ENCODE data around the gene SOX5.

The SOX5 gene

GRCh38 chr12:23770202-23770938 is 179.1 kb downstream of the SOX5 start:
- POLR2A ChIA-PET: no interaction called here
- DNase-seq (ENCODE audit: extremely low spot score): no peak
- no peak for TF ChIP-seq L3MBTL2 (conservative IDR thresholded peaks at IDR 0.05)
- TF ChIP-seq LEF1 (IDR thresholded peaks at IDR 0.05; ENCODE audit: borderline replicate concordance): no peak
- no peak for TF ChIP-seq FOXM1 (IDR thresholded peaks at IDR 0.05; ENCODE audit: borderline replicate concordance)
- TF ChIP-seq CTBP1 (IDR thresholded peaks at IDR 0.05; ENCODE audit: borderline replicate concordance): no peak
- TF ChIP-seq FOXA1 (IDR thresholded peaks at IDR 0.05): no peak
- TF ChIP-seq SUZ12 (IDR thresholded peaks at IDR 0.05): no peak
- TF ChIP-seq BHLHE40 (IDR thresholded peaks at IDR 0.05; ENCODE audit: borderline replicate concordance): no peak
- TF ChIP-seq PKNOX1 (IDR thresholded peaks at IDR 0.05): no peak
- TF ChIP-seq TARDBP (IDR thresholded peaks at IDR 0.05): no peak
- no peak for TF ChIP-seq ARNT (IDR thresholded peaks at IDR 0.05)
- no peak for TF ChIP-seq ELF4 (IDR thresholded peaks at IDR 0.05)
- no peak for TF ChIP-seq FOXK2 (IDR thresholded peaks at IDR 0.05)
- TF ChIP-seq SP1 (IDR thresholded peaks at IDR 0.05): no peak
- CTCF ChIA-PET: no interaction called here

GRCh38 chr12:23767834-23768233 is 181.6 kb downstream of the SOX5 start:
- CTCF ChIA-PET: no interaction called here
- DNase-seq (ENCODE audit: extremely low spot score): no peak
- POLR2A ChIA-PET: no interaction called here
- no peak for TF ChIP-seq FOXM1 (IDR thresholded peaks at IDR 0.05; ENCODE audit: borderline replicate concordance)
- TF ChIP-seq PKNOX1 (IDR thresholded peaks at IDR 0.05): no peak
- TF ChIP-seq NFRKB (IDR thresholded peaks at IDR 0.05): no peak
- no peak for TF ChIP-seq HDGF (IDR thresholded peaks at IDR 0.05; ENCODE audit: borderline replicate concordance)
- no peak for TF ChIP-seq CTBP1 (IDR thresholded peaks at IDR 0.05; ENCODE audit: borderline replicate concordance)
- no peak for TF ChIP-seq L3MBTL2 (conservative IDR thresholded peaks at IDR 0.05)
- no peak for TF ChIP-seq ZNF384 (IDR thresholded peaks at IDR 0.05)
- TF ChIP-seq ARNT (IDR thresholded peaks at IDR 0.05): no peak
- no peak for TF ChIP-seq SUZ12 (IDR thresholded peaks at IDR 0.05)
- TF ChIP-seq SP1 (IDR thresholded peaks at IDR 0.05): no peak

- DNase-seq (ENCODE audit: extremely low spot score): no peak
- CTCF ChIA-PET: no interaction called here
- POLR2A ChIA-PET: no interaction called here
- no peak for TF ChIP-seq LEF1 (IDR thresholded peaks at IDR 0.05; ENCODE audit: borderline replicate concordance)
- no peak for TF ChIP-seq SP1 (IDR thresholded peaks at IDR 0.05)
- TF ChIP-seq L3MBTL2 (conservative IDR thresholded peaks at IDR 0.05): no peak
- TF ChIP-seq TARDBP (IDR thresholded peaks at IDR 0.05): no peak
Observed at GRCh38 chr12:23763724-23764123, 185.7 kb downstream of the SOX5 start.

GRCh38 chr12:23760495-23760894 is 189.0 kb downstream of the SOX5 start:
- DNase-seq (ENCODE audit: extremely low spot score): no peak
- TF ChIP-seq ZNF384 (IDR thresholded peaks at IDR 0.05): no peak
- ChIA-PET POLR2A (no interaction called here), CTCF (no interaction called here)

- CTCF ChIA-PET: no interaction called here
- no peak for DNase-seq (ENCODE audit: extremely low spot score)
- POLR2A ChIA-PET: no interaction called here
- TF ChIP-seq PKNOX1 (IDR thresholded peaks at IDR 0.05): no peak
- TF ChIP-seq FOXK2 (IDR thresholded peaks at IDR 0.05): no peak
- TF ChIP-seq FOXM1 (IDR thresholded peaks at IDR 0.05; ENCODE audit: borderline replicate concordance): no peak
- TF ChIP-seq TARDBP (IDR thresholded peaks at IDR 0.05): no peak
- TF ChIP-seq HDGF (IDR thresholded peaks at IDR 0.05; ENCODE audit: borderline replicate concordance): no peak
- no peak for TF ChIP-seq SUZ12 (IDR thresholded peaks at IDR 0.05)
- no peak for TF ChIP-seq NFRKB (IDR thresholded peaks at IDR 0.05)
- TF ChIP-seq BHLHE40 (IDR thresholded peaks at IDR 0.05; ENCODE audit: borderline replicate concordance): no peak
- TF ChIP-seq ARNT (IDR thresholded peaks at IDR 0.05): no peak
- no peak for TF ChIP-seq ELF4 (IDR thresholded peaks at IDR 0.05)
- TF ChIP-seq L3MBTL2 (conservative IDR thresholded peaks at IDR 0.05): no peak
- TF ChIP-seq ZNF384 (IDR thresholded peaks at IDR 0.05): no peak
- no peak for TF ChIP-seq FOXA1 (IDR thresholded peaks at IDR 0.05)
- TF ChIP-seq LEF1 (IDR thresholded peaks at IDR 0.05; ENCODE audit: borderline replicate concordance): no peak
- TF ChIP-seq SP1 (IDR thresholded peaks at IDR 0.05): no peak
- TF ChIP-seq CTBP1 (IDR thresholded peaks at IDR 0.05; ENCODE audit: borderline replicate concordance): no peak
Observed at GRCh38 chr12:23758608-23759007, 190.9 kb downstream of the SOX5 start.

- ChIA-PET CTCF (no interaction called here), POLR2A (no interaction called here)
- TF ChIP-seq FOXK2 (IDR thresholded peaks at IDR 0.05): no peak
- TF ChIP-seq BHLHE40 (IDR thresholded peaks at IDR 0.05; ENCODE audit: borderline replicate concordance): no peak
- TF ChIP-seq FOXA1 (IDR thresholded peaks at IDR 0.05): no peak
- TF ChIP-seq CTBP1 (IDR thresholded peaks at IDR 0.05; ENCODE audit: borderline replicate concordance): no peak
- no peak for TF ChIP-seq TARDBP (IDR thresholded peaks at IDR 0.05)
- TF ChIP-seq ELF4 (IDR thresholded peaks at IDR 0.05): no peak
- no peak for TF ChIP-seq ZNF384 (IDR thresholded peaks at IDR 0.05)
- TF ChIP-seq ARNT (IDR thresholded peaks at IDR 0.05): no peak
- TF ChIP-seq L3MBTL2 (conservative IDR thresholded peaks at IDR 0.05): no peak
- no peak for TF ChIP-seq NFRKB (IDR thresholded peaks at IDR 0.05)
- TF ChIP-seq HDGF (IDR thresholded peaks at IDR 0.05; ENCODE audit: borderline replicate concordance): no peak
- no peak for TF ChIP-seq LEF1 (IDR thresholded peaks at IDR 0.05; ENCODE audit: borderline replicate concordance)
- no peak for TF ChIP-seq FOXM1 (IDR thresholded peaks at IDR 0.05; ENCODE audit: borderline replicate concordance)
- TF ChIP-seq SP1 (IDR thresholded peaks at IDR 0.05): no peak
- no peak for TF ChIP-seq SUZ12 (IDR thresholded peaks at IDR 0.05)
- TF ChIP-seq PKNOX1 (IDR thresholded peaks at IDR 0.05): no peak
- no peak for DNase-seq (ENCODE audit: extremely low spot score)
Observed at GRCh38 chr12:23757541-23757962, 191.9 kb downstream of the SOX5 start.
